Middle frontal gyrus (tissue), 1 donor: ENCODE data around the gene EVA1B.

ENCODE experiments used
- DNase-seq: peaks from one replicate; pipeline ENCODE4 v3.0.0-alpha.2; 2015; ENCODE audit warnings: low spot score; ENCODE audit errors: extremely low spot score

EVA1B gene

DNA sequence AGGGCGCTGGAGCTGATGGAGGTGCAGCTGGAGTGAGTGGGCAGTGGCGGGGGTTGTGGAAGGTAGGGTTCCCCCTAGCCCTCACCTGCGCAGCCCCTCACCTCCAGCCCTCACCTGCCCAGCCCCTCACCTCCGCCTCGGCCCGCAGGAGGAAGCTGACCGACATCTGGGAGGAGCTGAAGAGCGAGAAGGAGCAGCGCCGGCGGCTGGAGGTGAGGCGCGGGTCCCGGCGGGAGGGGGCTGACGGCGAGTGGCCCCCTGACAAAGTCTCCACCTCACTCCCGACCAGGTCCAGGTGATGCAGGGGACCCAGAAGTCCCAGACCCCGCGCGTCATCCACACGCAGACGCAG is 2.7 kb downstream of the EVA1B start:
- DNase-seq: no peak

DNA sequence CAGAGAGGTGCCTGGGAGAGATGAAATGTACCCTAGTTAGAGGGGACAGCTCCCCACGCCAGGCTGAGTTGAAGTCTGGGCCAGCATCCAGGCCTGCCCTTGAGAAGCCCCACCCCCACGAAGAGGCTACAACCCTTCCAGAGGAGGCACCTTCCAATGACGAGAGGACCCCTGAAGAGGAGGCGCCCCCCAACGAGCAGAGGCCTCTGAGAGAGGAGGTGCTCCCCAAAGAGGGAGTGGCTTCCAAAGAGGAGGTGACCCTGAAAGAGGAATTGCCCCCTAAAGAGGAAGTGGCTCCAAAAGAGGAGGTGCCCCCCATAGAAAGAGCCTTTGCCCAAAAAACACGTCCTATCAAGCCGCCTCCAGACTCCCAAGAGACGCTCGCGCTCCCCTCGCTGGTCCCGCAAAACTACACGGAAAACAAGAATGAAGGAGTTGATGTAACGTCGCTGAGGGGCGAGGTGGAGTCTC is 3.1 kb downstream of the EVA1B start:
- no peak for DNase-seq

DNA sequence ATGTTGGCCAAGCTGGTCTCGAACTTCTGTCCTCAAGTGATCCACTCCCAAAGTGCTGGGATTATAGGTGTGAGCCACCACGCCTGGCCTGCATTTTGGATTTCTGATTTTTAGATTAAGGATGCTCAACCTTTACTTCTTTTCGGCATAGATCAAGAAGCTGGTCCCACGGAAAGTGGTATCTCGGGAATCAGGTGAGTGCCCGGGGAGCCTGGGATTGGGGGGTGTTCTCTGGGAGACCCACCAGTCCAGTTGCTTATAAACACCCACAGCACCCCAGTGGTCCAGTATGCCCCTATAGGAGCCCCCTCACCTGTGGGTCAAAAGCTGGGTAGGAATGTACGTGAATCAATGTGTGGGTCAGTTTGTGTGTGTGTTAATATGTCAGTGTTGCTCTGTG is 14.0 kb downstream of the EVA1B start:
- no peak for DNase-seq

DNA sequence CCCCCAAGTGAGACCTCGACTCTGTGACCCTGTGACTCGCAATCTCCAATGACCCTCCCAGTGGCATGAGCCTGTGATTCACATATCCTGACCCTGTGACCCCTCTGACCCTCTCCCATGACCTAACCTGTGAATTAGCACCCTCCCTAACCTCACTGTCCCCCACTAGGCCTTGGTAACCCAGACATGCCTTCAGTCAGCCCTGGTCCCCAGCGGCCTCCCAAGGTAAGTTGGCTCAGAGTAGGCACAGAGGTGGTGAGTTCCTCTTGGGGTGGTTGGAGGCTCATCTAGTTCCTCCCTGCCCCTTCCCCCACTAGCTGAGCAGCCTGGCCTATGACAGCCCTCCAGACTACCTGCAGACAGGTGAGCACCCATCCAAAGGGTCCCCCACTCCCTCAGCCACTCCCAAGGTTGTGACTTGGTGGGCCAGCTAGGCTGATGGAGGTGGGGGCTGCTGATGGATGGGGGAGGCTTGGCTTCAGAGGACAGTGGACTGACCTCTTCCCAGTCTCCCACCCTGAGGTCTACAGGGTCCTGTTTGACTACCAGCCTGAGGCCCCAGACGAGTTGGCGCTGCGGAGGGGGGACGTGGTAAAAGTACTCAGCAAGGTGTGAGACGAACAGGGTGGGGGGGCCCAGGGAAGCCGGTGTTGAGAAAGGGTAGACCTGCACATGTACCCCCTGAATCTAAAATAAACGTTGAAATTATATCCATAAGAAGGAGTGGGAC is 15.7 kb downstream of the EVA1B start:
- no peak for DNase-seq

DNA sequence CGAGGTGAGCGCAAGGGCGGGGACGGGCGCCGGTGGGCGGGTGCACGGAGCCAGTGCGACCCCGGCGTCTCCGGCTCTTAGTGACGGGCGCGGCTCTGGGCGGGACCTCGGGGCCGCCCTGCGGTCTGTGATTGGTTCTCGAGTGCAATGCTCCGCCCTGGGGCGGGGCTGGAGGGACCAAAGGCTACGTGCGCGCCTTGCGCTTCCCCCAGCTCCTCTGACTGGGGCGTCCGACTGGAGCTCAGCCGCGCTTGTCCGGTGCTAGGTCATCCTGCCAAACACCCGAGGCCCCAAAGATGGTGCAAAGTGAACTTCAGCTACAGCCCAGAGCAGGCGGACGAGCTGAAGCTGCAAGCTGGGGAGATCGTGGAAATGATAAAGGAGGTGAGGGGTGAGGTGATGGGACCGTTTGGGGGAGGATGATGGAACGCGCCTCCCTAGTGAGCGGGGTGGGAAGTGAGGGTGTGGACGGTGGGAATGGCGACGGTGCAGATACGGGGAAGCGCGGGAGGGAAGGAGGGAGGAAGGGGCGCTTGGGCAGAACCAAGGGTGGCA is 16.5 kb downstream of the EVA1B start:
- DNase-seq: peak; percentile 87

DNA sequence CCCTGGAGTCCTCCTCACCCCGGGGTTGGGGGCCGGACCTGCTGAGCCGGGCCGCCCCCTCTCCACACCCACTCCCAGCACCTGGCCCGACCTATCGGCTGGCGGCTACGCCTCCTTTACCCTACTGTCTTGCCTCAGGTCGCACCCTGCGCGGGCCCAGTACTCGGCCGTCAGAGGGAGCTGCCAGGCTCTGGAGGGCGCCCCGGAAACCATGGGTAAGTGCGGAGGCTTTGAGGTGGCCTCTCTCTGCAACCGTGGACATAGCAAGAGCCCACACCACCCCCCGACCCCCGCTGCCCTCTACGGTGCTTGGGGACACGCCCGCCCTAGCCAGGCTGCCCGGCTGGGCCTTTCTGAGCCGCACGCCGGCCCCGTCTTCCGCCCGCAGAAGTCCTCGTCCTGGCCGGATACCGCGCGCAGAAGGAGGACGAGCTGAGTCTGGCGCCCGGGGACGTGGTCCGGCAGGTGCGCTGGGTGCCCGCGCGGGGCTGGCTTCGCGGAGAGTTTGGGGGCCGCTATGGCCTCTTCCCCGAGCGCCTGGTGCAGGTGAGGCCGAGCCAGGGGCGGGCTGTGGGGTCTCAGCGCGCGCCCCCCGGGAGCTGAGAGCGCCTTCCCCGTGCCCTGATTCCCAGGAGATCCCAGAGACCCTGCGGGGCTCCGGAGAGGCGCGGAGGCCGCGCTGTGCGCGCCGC is 17.1 kb downstream of the EVA1B start, which contains the start of gene SH3D21:
TSS of gene SH3D21 (plus strand) at position 159 of the 692 bp plus-strand sequence. CDS start at position 212, 53 bp downstream.
- no peak for DNase-seq

DNA sequence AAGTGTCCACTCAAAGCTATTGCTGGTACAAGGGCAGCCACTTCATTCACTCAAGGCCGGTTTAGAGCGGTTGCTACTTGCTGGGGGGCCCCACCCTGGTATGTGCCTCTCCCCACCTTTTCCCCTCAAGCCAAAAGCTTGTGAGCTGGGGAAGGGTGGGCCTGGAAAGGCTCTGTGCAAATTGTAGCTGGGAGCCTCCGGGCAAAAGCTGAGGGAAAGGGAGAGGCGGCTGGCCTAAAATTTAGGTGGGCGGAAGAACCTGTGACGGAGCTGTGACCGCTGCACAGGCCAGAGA is 17.6 kb downstream of the EVA1B start:
- DNase-seq: no peak

DNA sequence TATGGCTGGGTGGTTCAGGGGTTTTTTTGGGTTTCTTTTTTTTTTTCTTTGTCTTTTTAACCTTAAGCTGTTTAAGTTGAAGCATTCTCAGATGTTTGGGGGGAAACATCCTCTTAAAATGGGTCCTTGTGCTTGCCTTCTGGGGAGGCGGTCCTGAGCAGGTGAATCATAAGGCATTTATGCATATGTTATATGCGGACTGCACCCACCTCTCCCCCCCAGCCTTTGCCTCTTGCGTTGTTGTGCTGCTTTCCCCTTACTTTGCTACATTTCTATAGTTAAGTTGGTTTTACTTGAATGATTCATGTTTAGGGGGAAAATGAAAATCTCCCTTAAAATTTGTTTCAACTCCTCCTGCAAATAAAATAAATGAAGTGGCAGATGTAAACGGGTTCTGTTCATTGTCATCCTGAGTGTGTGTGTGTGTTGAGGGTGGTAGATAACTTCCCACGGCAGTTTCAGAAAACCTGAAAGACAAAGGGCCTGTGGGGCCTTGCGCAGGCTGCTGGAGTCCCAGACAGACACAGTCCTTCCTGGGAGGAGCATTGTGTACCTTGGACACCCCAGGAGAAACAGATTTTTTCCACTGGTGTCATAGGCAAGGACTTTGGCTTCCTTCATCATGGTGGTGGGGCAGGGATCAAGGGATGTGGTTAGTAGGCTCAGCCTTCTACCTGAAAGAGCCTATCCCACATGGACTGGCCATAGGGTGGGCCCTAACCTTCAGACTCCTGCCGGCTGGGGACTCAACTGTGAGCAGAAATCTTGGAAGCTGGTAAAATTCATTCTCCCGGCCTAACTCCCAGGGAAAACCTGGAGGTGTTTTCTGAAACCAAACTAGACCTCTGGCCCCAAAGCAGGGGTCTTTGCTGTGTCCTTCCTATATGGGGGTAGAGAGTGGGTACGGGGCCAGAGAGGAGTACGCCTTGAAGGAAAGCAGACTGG is 18.2 kb downstream of the EVA1B start:
- no peak for DNase-seq

DNA sequence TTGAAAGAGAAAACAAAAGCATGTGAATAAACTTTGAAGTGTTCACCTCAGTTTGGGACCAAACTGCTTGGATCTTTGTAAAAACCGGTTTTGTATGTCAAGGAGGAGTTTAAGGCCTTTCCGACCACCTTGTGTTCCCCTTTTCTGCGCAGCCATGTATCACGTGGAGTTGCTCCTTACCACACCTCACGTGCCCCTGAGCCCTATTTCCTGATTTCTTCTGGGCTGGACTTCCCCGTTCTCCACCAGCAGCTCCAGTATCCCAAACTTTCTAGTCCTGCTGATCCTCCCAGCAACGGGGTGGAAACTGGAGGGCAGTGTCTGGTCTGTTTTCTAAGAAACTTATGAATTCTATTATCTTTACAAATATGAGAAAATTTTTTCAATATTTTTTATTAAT is 18.9 kb downstream of the EVA1B start:
- no peak for DNase-seq

DNA sequence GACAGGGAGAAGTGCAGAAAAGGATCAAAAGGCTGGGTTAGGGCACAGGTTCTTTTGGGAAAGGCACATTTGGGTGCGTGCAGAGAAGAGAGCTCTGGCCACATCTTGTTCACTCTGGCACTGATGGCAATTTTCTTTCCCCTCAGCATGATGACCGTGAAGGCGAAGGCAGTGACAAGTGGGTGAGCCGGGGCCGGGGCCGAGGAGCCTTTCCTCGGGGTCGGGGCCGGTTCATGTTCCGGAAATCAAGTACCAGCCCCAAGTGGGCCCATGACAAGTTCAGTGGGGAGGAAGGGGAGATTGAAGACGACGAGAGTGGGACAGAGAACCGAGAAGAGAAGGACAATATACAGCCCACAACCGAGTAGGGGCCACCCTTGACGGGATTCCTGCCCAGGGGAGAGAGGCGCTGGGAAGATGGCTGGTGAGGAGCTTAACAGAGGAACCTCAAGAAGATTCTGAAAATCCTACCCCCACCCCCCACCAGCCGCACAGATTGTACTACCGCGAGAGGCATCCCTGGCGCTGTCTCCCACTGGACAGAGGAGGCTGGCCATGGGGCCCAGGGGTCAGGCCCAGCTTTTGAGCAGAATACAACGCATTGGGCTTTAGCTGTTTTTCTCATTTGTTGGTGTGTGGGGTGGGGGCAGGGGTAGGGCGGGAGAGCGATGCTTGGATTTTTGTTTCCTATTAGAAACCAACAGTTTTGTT is 19.6 kb downstream of the EVA1B start:
- no peak for DNase-seq

DNA sequence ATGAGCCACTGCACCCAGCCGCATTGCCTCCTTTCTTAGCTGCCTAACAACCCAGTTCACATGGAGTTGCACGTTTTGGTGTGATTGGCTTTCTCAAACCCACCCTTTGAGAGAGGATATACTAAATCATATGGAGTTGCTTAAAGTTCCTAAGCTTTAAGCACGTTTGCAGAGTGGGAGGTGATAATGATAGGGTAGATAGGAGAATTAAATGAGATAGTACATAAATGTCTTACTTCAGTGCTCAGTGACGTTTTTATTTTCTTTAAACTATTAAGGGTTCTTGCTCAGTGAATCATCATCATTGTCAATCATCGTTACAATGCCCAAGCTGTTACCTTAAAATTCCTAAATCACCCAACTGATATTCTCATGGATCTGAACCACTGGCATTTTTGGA is 20.2 kb downstream of the EVA1B start:
- no peak for DNase-seq

DNA sequence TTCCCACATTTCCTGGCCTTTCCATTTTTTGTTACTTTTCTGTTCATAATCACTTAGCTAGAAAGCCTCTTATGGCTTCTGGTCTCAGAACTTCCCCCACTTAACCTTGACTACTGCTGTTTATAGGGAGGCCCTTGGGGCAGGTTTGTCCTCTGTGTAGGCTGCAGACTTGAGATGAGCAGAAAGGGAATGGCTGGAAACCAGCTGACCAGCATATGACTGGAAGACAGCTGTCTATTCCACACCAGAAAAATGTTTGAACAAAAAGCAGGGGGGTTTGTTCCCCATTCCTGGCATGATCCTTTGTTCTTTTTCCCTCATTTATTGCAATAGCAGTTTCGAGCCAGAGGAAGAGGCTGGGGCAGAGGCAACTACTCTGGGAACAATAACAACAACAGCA is 22.2 kb downstream of the EVA1B start:
- DNase-seq: no peak

DNA sequence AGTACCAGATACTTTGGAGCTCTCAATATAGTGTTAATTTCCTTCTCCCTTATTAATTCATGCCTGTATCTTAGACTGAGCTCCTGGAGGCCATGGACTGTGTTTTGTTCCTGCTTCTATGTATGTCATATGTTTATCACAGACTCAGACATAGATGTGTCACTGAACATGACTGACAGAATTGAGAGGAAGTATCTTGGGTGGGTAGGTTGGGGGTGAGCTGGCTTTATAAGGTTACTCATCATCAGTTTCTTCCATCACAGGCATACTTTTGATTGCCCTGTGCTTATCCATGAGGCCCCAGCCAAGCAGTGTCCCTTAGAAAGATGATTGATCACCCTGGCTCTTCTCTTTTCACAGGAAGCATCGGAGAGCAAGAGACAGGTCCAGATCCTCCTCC is 22.9 kb downstream of the EVA1B start:
- DNase-seq: no peak

DNA sequence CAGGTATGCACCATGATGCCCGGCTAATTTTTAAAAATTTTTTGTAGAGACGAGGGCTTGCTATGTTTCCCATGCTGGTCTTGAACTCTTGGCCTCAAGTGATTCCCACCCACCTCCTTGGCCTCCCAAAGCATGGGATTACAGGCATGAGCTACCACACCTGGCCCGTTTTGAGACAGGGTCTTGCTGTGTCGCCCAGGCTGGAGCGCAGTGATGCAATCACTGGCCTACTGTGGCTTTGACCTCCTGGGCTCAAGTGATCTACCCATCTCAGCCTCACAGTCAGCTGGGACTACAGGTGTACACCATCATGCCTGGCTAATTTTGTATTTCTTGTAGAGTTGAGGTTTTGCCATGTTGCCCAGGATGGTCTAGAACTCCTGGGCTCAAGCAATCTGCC is 24.8 kb downstream of the EVA1B start:
- DNase-seq: no peak

DNA sequence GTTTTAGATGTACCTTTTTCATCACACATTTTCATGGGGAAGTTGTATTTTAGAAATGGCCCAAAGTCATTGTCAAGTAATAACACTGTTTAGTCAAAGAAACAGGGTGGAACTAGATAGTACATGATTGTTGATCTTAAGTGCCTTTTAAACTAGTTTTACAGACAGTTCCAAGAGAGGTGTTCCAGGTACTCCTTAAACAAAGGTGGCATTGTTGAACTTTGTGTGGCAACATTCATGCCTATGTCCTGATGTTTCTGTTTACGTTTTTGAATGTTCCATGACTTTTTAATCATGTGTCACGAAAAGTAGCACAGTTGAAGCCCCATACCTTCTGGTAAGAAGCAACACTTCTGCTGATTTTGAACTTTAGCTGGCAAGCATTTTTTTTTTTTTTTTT is 26.4 kb downstream of the EVA1B start:
- DNase-seq: no peak

DNA sequence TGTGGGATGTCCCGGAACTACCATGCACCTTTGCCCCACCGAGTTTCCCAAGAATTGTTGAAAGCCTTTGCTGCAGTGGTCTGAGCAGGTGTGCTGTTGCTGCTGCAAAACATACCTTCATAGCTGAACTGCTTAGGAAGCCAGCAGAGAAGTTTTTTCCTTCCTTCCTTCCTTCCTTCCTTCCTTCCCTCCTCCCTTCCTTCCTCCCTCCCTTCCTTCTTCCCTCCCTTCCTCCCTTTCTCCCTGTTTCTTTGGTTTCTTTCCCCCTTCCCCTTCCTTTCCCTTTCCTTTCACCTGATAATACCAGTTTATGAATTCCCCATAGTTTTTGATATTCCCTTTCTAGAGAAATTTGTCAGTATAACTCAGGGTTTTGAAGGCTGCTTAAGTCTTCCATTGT is 28.1 kb downstream of the EVA1B start:
- DNase-seq: no peak

DNA sequence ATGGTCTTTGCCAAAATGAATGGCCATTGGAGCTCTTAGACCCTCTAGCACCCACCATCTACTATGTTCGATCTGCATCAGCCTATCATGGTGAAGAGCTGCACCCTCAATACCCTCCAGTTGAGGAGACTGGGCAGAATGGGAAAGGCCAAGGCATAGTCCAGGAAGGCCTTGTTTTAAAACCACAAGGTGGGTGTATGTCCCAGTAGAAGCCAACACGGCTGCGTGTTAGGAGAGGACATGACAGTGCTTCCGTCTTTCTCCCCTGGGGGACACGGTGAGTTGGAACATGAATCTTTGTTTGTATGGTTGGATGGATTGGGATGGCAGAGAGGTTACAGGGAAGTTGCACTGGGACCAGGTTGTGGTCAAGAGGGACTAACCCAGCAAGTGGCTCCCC is 35.9 kb downstream of the EVA1B start:
- no peak for DNase-seq

DNA sequence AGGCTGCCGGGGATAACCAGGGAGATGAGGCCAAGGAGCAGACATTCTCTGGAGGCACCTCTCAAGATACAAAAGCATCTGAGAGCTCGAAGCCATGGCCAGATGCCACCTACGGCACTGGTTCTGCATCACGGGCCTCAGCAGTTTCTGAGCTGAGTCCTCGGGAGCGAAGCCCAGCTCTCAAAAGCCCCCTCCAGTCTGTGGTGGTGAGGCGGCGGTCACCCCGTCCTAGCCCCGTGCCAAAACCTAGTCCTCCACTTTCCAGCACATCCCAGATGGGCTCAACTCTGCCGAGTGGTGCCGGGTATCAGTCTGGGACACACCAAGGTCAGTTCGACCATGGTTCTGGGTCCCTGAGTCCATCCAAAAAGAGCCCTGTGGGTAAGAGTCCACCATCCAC is 36.6 kb downstream of the EVA1B start:
- DNase-seq: no peak

DNA sequence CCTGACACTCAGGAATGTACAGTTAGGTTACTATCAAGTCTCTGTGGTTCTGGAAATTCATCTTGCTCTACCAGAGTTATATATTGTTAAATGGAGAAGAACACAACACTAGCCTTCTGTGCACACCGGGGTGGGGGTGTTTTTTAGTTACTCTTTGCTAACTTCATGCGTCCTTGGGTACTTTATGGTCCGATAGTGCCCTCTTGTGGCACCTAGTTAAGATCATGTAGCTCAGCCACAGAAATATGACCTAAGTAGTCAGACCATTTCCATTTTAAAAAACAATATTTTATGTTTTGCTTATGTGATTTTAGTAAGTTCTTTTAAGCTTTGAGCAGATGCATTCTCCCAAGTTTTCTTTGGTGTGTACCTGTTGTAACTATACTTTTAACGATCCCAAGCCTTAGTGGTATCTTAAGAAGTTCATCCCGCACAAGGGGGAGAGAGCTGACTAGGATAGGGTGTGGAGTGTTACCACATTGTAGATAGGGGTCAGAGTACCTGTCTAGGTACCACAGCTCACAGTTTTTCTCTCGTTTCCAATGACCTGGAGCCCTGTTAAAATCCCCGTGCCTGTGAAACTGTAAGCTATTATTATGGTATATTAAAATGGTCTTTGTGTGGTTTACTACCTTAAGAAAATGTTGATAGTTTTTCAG is 37.9 kb downstream of the EVA1B start:
- DNase-seq: peak; percentile 51

DNA sequence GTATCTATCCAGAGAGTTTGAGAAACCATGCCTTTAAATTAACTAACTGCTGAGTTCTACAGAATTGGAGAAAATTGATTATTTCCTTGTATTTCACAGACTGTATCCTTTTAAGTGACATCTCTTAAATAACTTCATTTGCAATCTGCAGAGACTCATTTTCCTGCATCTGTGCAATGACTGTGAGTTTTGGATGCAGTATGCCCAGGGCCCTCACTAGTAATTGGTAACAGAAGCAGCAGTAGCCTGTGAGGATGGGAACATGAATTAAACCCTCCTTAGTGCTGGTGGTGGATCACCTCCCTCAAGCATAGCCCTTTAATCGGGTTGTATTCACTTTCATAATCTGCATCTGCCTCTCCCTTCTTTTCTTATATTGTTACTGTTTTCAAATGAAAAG is 38.9 kb downstream of the EVA1B start:
- DNase-seq: no peak

DNA sequence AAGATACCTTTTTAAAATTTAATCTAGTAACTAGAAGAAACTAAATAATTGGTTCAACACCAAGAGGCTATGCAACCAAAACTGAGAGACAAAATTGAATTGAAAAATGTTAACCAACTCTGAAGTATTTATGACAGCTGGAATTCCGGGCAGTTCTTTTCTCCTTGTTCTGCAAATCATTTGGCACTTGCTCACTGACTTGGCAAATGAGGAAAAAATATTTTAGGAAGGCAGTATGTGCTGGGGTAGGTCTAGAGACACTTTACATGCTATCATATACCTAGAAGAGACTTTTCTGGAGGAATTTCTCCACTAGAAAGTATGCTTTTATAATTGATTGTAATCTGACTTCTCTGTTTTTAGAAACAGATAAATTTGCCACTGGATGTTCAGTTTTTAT is 39.4 kb downstream of the EVA1B start:
- DNase-seq: no peak
